Measurements from ENCODE around the gene EPHA6. TPM values are rescaled to one million over a fixed set of nuclear protein-coding genes. Genes with fewer than 3 reads are reported as not detected.

The EPHA6 gene
- total and polyA plus RNA-seq, 2 donors (not counting 3 experiments of a cell fraction or from before 2014, with no cell fraction given): not detected

GRCh38 chr3:97256060-97256459, 441.7 kb downstream of the EPHA6 start:
- no peak overlapping the region for H3K4me3 ChIP-seq (replicated peaks in 1 of 3; ENCODE audit: insufficient read depth in 1 of 3, low read depth in 1 of 3, low read length in 3 of 3)
- dilution Hi-C loops (cut with MboI; ENCODE audit: extremely low pct_ligation_motif_present, low sequenced_read_pairs) (no loop called here), intact Hi-C loops (cut with micrococcal nuclease) (no loop called here)
- H3K9ac ChIP-seq (replicated peaks; ENCODE audit: extremely low read depth, insufficient read depth, low read length): no peak overlapping the region
- TF ChIP-seq EZH2 (IDR thresholded peaks at IDR 0.05; ENCODE audit: borderline replicate concordance, low read depth, low read length, severe bottlenecking) (no peak), JUN (IDR thresholded peaks at IDR 0.05; ENCODE audit: borderline replicate concordance, insufficient read depth, insufficient read length, low read depth) (no peak), GATA2 (IDR thresholded peaks at IDR 0.05; ENCODE audit: insufficient read depth, insufficient read length, low read depth, low read length) (no peak), MYC (IDR thresholded peaks at IDR 0.05; ENCODE audit: low read depth, low read length) (no peak), MAX (IDR thresholded peaks at IDR 0.05; ENCODE audit: insufficient read depth, insufficient read length) (no peak), FOS (IDR thresholded peaks at IDR 0.05; ENCODE audit: borderline replicate concordance, insufficient read depth, low read length) (no peak), CTCF (IDR thresholded peaks at IDR 0.05; ENCODE audit: extremely low read depth in 1 of 2, insufficient read depth in 1 of 2, low read depth in 1 of 2, low read length in 2 of 2) (no peak), POLR2A (IDR thresholded peaks at IDR 0.05; ENCODE audit: low read depth, low read length) (no peak), POLR2AphosphoS5 (IDR thresholded peaks at IDR 0.05; ENCODE audit: insufficient read depth, low read depth, low read length) (no peak)
- no peaks in the 10 kb centered on the region for H3K79me2 ChIP-seq (ENCODE audit: control insufficient read depth, insufficient read depth, low read length)
- no peaks in the 10 kb centered on the region for H3K36me3 ChIP-seq (ENCODE audit: control insufficient read depth in 2 of 2, extremely low read depth in 1 of 2, insufficient read depth in 2 of 2, low read length in 2 of 2)
- no peaks in the 10 kb centered on the region for H3K27me3 ChIP-seq (ENCODE audit: control insufficient read depth in 2 of 2, insufficient read depth in 2 of 2, low read length in 2 of 2)
- no peak for DNase-seq (ENCODE audit: low read depth, low spot score)
- CTCF ChIA-PET: no interaction called here
- no peaks in the 10 kb centered on the region for H3K4me1 ChIP-seq (ENCODE audit: control insufficient read depth, extremely low read depth, insufficient read depth, low read length)
- FAIRE-seq: no peak
- no TSS peak for BruUV-seq (replicated peaks)
- no peaks in the 10 kb centered on the region for H4K20me1 ChIP-seq (replicated peaks; ENCODE audit: control insufficient read depth, extremely low read depth, insufficient read depth, low read length)
- H3K9me3 ChIP-seq (replicated peaks; ENCODE audit: control insufficient read depth, insufficient read depth, low read length): peaks cover 3% of the 10 kb centered on the region
- H2AFZ ChIP-seq (ENCODE audit: low read depth, low read length): no peak overlapping the region
- no peaks in the 10 kb centered on the region for H3K9me1 ChIP-seq (replicated peaks; ENCODE audit: control insufficient read depth, extremely low read depth, insufficient read depth, low read length)
- H3K27ac ChIP-seq (ENCODE audit: insufficient read depth, low read depth, low read length): no peak overlapping the region
- H3K4me2 ChIP-seq (ENCODE audit: insufficient read depth, low read length): no peak overlapping the region
- POLR2A ChIA-PET: no interaction called here

All from endothelial cell of umbilical vein (primary cell).